PFSK-1 (cell line): ENCODE data around the gene PDCD11.

ENCODE experiments used
- FOXP2 ChIP-seq: optimal IDR thresholded peaks from 2 replicates; pipeline ENCODE3; 2011; ENCODE audit warnings: borderline replicate concordance, control low read depth, inconsistent platforms; ENCODE audit not compliant: insufficient read depth; ENCODE audit errors: extremely low read length, extremely low read depth
- POLR2AphosphoS5 ChIP-seq: IDR thresholded peaks from 2 replicates; pipeline ENCODE4 v1.6.1; 2012; ENCODE audit warnings: low read depth, mild to moderate bottlenecking, control low read depth, low read length, moderate library complexity
- SIN3A ChIP-seq: IDR thresholded peaks from 2 replicates; pipeline ENCODE4 v1.6.1; 2012; ENCODE audit warnings: mild to moderate bottlenecking, low read length, moderate library complexity, borderline replicate concordance; ENCODE audit not compliant: insufficient read depth
- TAF1 ChIP-seq: IDR thresholded peaks from 2 replicates; pipeline ENCODE4 v1.6.1; 2012; ENCODE audit warnings: low read length, control low read depth, borderline replicate concordance; ENCODE audit not compliant: insufficient read depth
- TF ChIP-seq, protein P1 (sequence below), 2 experiments: IDR thresholded peaks; 2 replicates each; pipeline versions ENCODE4 v1.6.1 to v1.8.0; 2011 to 2012; ENCODE audit warnings: low read depth in 2 of 2, low read length in 2 of 2, control low read depth in 1 of 2, inconsistent platforms in 1 of 2, mild to moderate bottlenecking in 1 of 2, moderate library complexity in 1 of 2; ENCODE audit not compliant: insufficient read depth in 1 of 2

DNA sequence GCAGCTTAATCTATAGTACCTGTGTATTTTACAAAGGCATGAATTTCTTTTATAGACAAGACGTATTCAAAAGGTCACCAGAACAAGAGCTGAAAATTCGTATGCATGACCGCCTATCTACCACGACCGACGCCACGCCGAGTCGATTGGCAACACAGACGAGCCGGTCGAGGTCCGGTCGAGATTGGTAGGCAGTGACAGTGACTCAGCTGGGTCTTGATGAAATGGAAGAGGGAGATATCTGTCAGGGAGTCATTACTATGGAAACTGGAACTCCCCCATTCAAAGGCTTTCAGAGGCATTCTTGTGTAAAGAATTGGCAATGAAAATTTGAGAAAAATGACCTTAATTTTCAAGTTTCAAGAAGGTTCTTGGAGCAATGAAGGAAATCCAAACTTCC, 2.2 kb upstream of the PDCD11 start:
- TF ChIP-seq, protein P1, sequence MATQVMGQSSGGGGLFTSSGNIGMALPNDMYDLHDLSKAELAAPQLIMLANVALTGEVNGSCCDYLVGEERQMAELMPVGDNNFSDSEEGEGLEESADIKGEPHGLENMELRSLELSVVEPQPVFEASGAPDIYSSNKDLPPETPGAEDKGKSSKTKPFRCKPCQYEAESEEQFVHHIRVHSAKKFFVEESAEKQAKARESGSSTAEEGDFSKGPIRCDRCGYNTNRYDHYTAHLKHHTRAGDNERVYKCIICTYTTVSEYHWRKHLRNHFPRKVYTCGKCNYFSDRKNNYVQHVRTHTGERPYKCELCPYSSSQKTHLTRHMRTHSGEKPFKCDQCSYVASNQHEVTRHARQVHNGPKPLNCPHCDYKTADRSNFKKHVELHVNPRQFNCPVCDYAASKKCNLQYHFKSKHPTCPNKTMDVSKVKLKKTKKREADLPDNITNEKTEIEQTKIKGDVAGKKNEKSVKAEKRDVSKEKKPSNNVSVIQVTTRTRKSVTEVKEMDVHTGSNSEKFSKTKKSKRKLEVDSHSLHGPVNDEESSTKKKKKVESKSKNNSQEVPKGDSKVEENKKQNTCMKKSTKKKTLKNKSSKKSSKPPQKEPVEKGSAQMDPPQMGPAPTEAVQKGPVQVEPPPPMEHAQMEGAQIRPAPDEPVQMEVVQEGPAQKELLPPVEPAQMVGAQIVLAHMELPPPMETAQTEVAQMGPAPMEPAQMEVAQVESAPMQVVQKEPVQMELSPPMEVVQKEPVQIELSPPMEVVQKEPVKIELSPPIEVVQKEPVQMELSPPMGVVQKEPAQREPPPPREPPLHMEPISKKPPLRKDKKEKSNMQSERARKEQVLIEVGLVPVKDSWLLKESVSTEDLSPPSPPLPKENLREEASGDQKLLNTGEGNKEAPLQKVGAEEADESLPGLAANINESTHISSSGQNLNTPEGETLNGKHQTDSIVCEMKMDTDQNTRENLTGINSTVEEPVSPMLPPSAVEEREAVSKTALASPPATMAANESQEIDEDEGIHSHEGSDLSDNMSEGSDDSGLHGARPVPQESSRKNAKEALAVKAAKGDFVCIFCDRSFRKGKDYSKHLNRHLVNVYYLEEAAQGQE (IDR thresholded peaks at IDR 0.05; ENCODE audit: insufficient read depth in 1 of 2, low read depth in 2 of 2, low read length in 2 of 2): no peak
- TF ChIP-seq TAF1: no peak
- TF ChIP-seq POLR2AphosphoS5: no peak
- no peak for TF ChIP-seq SIN3A
- TF ChIP-seq FOXP2: no peak
